K562 (cell line): Measurements from ENCODE around the gene EFCAB5. TPM values are rescaled to one million over a fixed set of nuclear protein-coding genes. Genes with fewer than 3 reads are reported as not detected.

ENCODE experiments used
- ATAC-seq: fragments of 200-7000 bp; cut with Tn5 transposase; 3 replicates; pipeline ENCODE4 v1.9.1; 2020; ENCODE audit warnings: moderate library complexity
- BruUV-seq: library from RNA; stranded (reverse); fragments of 400-500 nt; replicated peaks from 2 replicates; lab custom pipeline; 2021; lab: Mats Ljungman, UMichigan
- CTCF ChIA-PET: fragments of 300-600 bp; formaldehyde crosslinking; extraction: SDS; loops from one replicate; lab custom pipeline; 2021; ENCODE audit warnings: low intra/inter-chr PET ratio; lab: Yijun Ruan, JAX
- POLR2A ChIA-PET: fragments of 300-600, 350-650 bp; sonication (Branson Sonifier 250); formaldehyde crosslinking; extraction: SDS; loops from one replicate; lab custom pipeline; 2021; ENCODE audit warnings: antibody characterized with exemption, inconsistent platforms; lab: Yijun Ruan, JAX
- DNase-seq, 4 experiments: peaks; one replicate each; pipeline versions ENCODE4 v3.0.0 to v3.0.0-alpha.2; 2011 to 2018; ENCODE audit warnings: low spot score in 3 of 4, mixed read lengths in 3 of 4; ENCODE audit errors: extremely low read depth in 1 of 4
- FAIRE-seq: peaks from 2 replicates; lab custom pipeline; 2011; peaks lifted over from hg19 to GRCh38; lab: Jason Lieb, UNC
- H2AFZ ChIP-seq: 2 replicates; pipeline ENCODE4 v1.6.0; 2011; ENCODE audit warnings: low read depth, low read length, control low read depth, inconsistent platforms
- H3K27ac ChIP-seq: fragments of 200-600 bp; 3 replicates; pipeline ENCODE4 v1.8.0; 2011; ENCODE audit warnings: low read depth, mild to moderate bottlenecking, control low read depth, inconsistent platforms, low read length, moderate library complexity, mixed read lengths; ENCODE audit errors: extremely low read depth
- H3K27me3 ChIP-seq, 2 experiments: fragments of 300-600 bp in 1 of 2; 2 replicates in 1 of 2; 3 replicates in 1 of 2; pipeline versions ENCODE4 v1.6.0 to v1.8.0; 2011; ENCODE audit warnings: inconsistent platforms in 2 of 2, low read length in 2 of 2, mild to moderate bottlenecking in 1 of 2, mixed read lengths in 1 of 2, moderate library complexity in 1 of 2; ENCODE audit not compliant: control insufficient read depth in 2 of 2, insufficient read depth in 2 of 2
- H3K36me3 ChIP-seq: fragments of 300-600 bp; 3 replicates; pipeline ENCODE4 v1.8.0; 2011; ENCODE audit warnings: mild to moderate bottlenecking, low read length, inconsistent platforms; ENCODE audit not compliant: control insufficient read depth, insufficient read depth
- H3K4me1 ChIP-seq, 2 experiments: fragments of 200-600 bp in 1 of 2; replicated peaks in 1 of 2; 2 replicates in 1 of 2; 3 replicates in 1 of 2; pipeline versions ENCODE4 v1.5.1 to v1.8.0; 2011; ENCODE audit warnings: inconsistent platforms in 2 of 2, low read length in 2 of 2, mild to moderate bottlenecking in 1 of 2, mixed read lengths in 1 of 2, moderate library complexity in 1 of 2; ENCODE audit not compliant: control insufficient read depth in 2 of 2, insufficient read depth in 2 of 2
- H3K4me2 ChIP-seq: 2 replicates; pipeline ENCODE4 v1.6.1; 2011; ENCODE audit warnings: low read length, control low read depth, inconsistent platforms, mixed read lengths; ENCODE audit not compliant: insufficient read depth
- H3K4me3 ChIP-seq: fragments of 200-600 bp; sonication (generic), shearing (Covaris generic); 2 replicates; pipeline ENCODE4 v1.5.1; 2016; ENCODE audit warnings: control low read depth, inconsistent platforms
- H3K79me2 ChIP-seq: fragments of 200-600 bp; 3 replicates; pipeline ENCODE4 v1.8.0; 2011; ENCODE audit warnings: low read length, inconsistent platforms; ENCODE audit not compliant: control insufficient read depth, insufficient read depth
- H3K9ac ChIP-seq, 2 experiments: 2 replicates each; pipeline versions ENCODE4 v1.6.0 to v1.6.1; 2011; ENCODE audit warnings: low read depth in 2 of 2, low read length in 2 of 2, control low read depth in 1 of 2, inconsistent platforms in 1 of 2, mild to moderate bottlenecking in 1 of 2, mixed read lengths in 1 of 2; ENCODE audit not compliant: insufficient read depth in 1 of 2
- H3K9me1 ChIP-seq: one replicate; pipeline ENCODE4 v1.6.0; 2011; ENCODE audit warnings: inconsistent platforms, mild to moderate bottlenecking, low read length, moderate library complexity; ENCODE audit not compliant: control insufficient read depth, insufficient read depth
- H3K9me3 ChIP-seq: replicated peaks from 2 replicates; pipeline ENCODE4 v1.5.1; 2011; ENCODE audit warnings: low read depth, low read length, inconsistent platforms; ENCODE audit not compliant: control insufficient read depth, insufficient read depth
- H4K20me1 ChIP-seq: replicated peaks from 2 replicates; pipeline ENCODE4 v1.6.1; 2011; ENCODE audit warnings: low read length, inconsistent platforms, mixed read lengths; ENCODE audit not compliant: control insufficient read depth, insufficient read depth
- CEBPZ ChIP-seq: fragments of 150-350 bp; IDR thresholded peaks from 2 replicates; pipeline ENCODE4 v1.6.1; 2014; ENCODE audit warnings: low read depth, mild to moderate bottlenecking, low read length, borderline replicate concordance
- DMBX1 ChIP-seq: fragments of 250-450 bp; sonication (Bioruptor Pico); IDR thresholded peaks from 2 replicates; pipeline ENCODE4 v1.8.0; 2022; ENCODE audit warnings: inconsistent platforms, mild to moderate bottlenecking, moderate library complexity, borderline replicate concordance
- KDM2B ChIP-seq: fragments of 250-450 bp; sonication (Bioruptor Pico); IDR thresholded peaks from 2 replicates; pipeline ENCODE4 v1.8.0; 2021; ENCODE audit warnings: mild to moderate bottlenecking, moderate library complexity
- MAFF ChIP-seq: IDR thresholded peaks from 2 replicates; pipeline ENCODE4 v1.6.1; 2012; ENCODE audit warnings: low read length, improper control_type of control experiment
- RFX7 ChIP-seq: fragments of 250-450 bp; sonication (Bioruptor Pico); IDR thresholded peaks from 2 replicates; pipeline ENCODE4 v1.5.1; 2021; ENCODE audit warnings: mild to moderate bottlenecking
- SMARCA4 ChIP-seq: fragments of 450-650 bp; IDR thresholded peaks from 2 replicates; pipeline ENCODE4 v1.6.1; 2016
- ZFP30 ChIP-seq: fragments of 250-450 bp; sonication (Bioruptor Pico); IDR thresholded peaks from 2 replicates; pipeline ENCODE4 v1.8.0; 2022; ENCODE audit warnings: moderate library complexity, mild to moderate bottlenecking, inconsistent platforms, borderline replicate concordance
- ZNF197 ChIP-seq: fragments of 200-800 bp; sonication (Bioruptor generic); IDR thresholded peaks from 2 replicates; pipeline ENCODE4 v1.6.1; 2016; ENCODE audit warnings: low read depth, missing genetic modification characterization, missing compliant biosample characterization
- ZNF23 ChIP-seq: fragments of 250-450 bp; sonication (Bioruptor Pico); IDR thresholded peaks from 2 replicates; pipeline ENCODE4 v1.4.0; 2020; ENCODE audit warnings: mild to moderate bottlenecking
- ZNF311 ChIP-seq: fragments of 250-450 bp; sonication (Bioruptor Pico); IDR thresholded peaks from 2 replicates; pipeline ENCODE4 v1.4.0; 2020; ENCODE audit warnings: mild to moderate bottlenecking, moderate library complexity
- ZNF589 ChIP-seq: fragments of 200-800 bp; sonication (Bioruptor generic); IDR thresholded peaks from 2 replicates; pipeline ENCODE4 v1.6.1; 2016; ENCODE audit warnings: low read depth, missing genetic modification characterization, missing compliant biosample characterization
- ZNF75A ChIP-seq: fragments of 450-650 bp; formaldehyde crosslinking; IDR thresholded peaks from 2 replicates; pipeline ENCODE4 v1.4.0; 2020; ENCODE audit warnings: mild to moderate bottlenecking
- ZNF830 ChIP-seq: fragments of 250-450 bp; sonication (Bioruptor Pico); IDR thresholded peaks from 2 replicates; pipeline ENCODE4 v1.5.0; 2021; ENCODE audit warnings: mild to moderate bottlenecking
- WGBS: fragments of 100-300 bp; shearing (Covaris generic); methylation state at CpG from one replicate; pipeline ENCODE4 v1.1.6; 2016; ENCODE audit warnings: low coverage, mixed read lengths; ENCODE audit not compliant: insufficient coverage; ENCODE audit errors: missing lambda C conversion rate; 5-methylcytosine and 5-hydroxymethylcytosine counted together
- in situ Hi-C: fragments of 300-500 bp; cut with MboI; formaldehyde crosslinking; loops from 4 replicates; pipeline ENCODE4 v1.15.0; 2018; ENCODE audit warnings: inconsistent platforms, mixed read lengths
- intact Hi-C: fragments of 100-400 bp; cut with micrococcal nuclease; formaldehyde crosslinking; loops from 2 replicates; pipeline ENCODE4 v1.14.2; 2022
- polyA plus RNA-seq, 8 experiments: library from polyadenylated mRNA; depleted of rRNA in 4 of 8; stranded (reverse) in 5 of 8; unstranded in 3 of 8; fragments of >200 nt; fragmentation: Nextera tagmentation in 2 of 8; fragmentation: Illumina TruSeq in 1 of 8; extraction: Ambion mirVana in 2 of 8; extraction: Trizol in 1 of 8; gene quantifications; 2 replicates each; pipeline versions ENCODE4 v1.2.1 to v1.2.3, GENCODE V29; 2011 to 2014; ENCODE audit warnings: inconsistent platforms in 1 of 8, missing spikeins in 1 of 8
- total RNA-seq, 7 experiments: library from RNA; depleted of rRNA in 6 of 7; stranded (reverse); fragments of >200 nt in 6 of 7; fragmentation: Illumina TruSeq in 2 of 7; extraction: Trizol in 2 of 7; gene quantifications; 2 replicates each; pipeline versions ENCODE4 v1.2.1 to v1.2.3, GENCODE V29; 2011 to 2021; ENCODE audit warnings: low replicate concordance in 1 of 7
- TF ChIP-seq, protein P1 (sequence below): fragments of 250-450 bp; sonication (Bioruptor Pico); IDR thresholded peaks from 2 replicates; pipeline ENCODE4 v1.8.0; 2021; ENCODE audit warnings: moderate library complexity, mild to moderate bottlenecking, inconsistent platforms
- TF ChIP-seq, protein P2 (sequence below): IDR thresholded peaks from 2 replicates; pipeline ENCODE4 v1.6.1; 2011; ENCODE audit warnings: borderline replicate concordance, low read depth, mild to moderate bottlenecking, moderate library complexity, low read length; ENCODE audit not compliant: insufficient read depth, poor library complexity, severe bottlenecking

The EFCAB5 gene
- total and polyA plus RNA-seq, 9 of the 15 experiments (the other 6 are each of a cell fraction or from before 2014, with no cell fraction given) = 0.06 to 0.11 TPM; not detected in 7

DNA sequence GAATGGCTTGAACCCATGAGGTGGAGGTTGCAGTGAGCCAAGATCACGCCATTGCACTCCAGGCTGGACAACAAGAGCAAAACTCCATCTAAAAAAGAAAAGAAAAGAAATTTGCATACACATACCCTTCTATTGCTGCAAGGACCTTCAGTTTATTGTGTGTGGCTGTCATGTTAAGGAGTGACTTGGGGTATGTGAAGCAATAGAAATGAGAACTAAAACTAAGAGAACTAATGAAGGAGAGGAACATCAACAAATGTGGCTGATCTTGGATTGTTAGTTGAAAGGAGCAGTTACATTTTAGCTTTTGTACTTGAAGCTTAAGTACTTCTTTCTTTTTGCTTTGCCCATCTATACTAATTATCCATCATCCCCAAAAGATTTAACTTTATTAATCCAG is 162.5 kb downstream of the EFCAB5 start:
- in situ Hi-C loops = loop anchor here (10.0 kb wide), 1 partner anchor 611 kb away; no protein-coding TSS in a partner anchor
- ATAC-seq (no peak), FAIRE-seq (no peak)
- H3K9me3 ChIP-seq = no peaks in the 10 kb centered on the region
- H3K79me2 ChIP-seq = no peaks in the 10 kb centered on the region
- no peaks in the 10 kb centered on the region for H4K20me1 ChIP-seq
- H2AFZ ChIP-seq = no peak overlapping the region
- no peaks in the 10 kb centered on the region for H3K36me3 ChIP-seq
- 15% methylated on average over 1 of the region's 1 CpG for WGBS
- no peaks in the 10 kb centered on the region for H3K9me1 ChIP-seq
- ChIA-PET CTCF (interaction anchor here (0.7 to 2.2 kb wide), 3 partner anchors 11 to 233 kb away, joined by 3 to 27 read pairs (median 6); no protein-coding TSS in a partner anchor), POLR2A (interaction anchor here (0.6 to 1.6 kb wide), 8 partner anchors 8 to 273 kb away, joined by 3 to 14 read pairs (median 4); no protein-coding TSS in a partner anchor)
- no peak overlapping the region for H3K27ac ChIP-seq
- no peak overlapping the region for H3K4me2 ChIP-seq
- H3K4me1 ChIP-seq = peaks cover 5% of the 10 kb centered on the region in 2 experiments; a peak in 3 of 5 replicates
- H3K27me3 ChIP-seq = no peaks in the 10 kb centered on the region; a peak in 1 of 5 replicates
- intact Hi-C loops = loop anchor here (1.0 to 10.0 kb wide), 3 partner anchors 101 to 232 kb away; no protein-coding TSS in a partner anchor
- no TSS peak for BruUV-seq
- H3K4me3 ChIP-seq = no peak overlapping the region
- TF ChIP-seq, protein P1, sequence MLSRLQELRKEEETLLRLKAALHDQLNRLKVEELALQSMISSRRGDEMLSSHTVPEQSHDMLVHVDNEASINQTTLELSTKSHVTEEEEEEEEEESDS (CRISPR knock-in tag) = no peak
- TF ChIP-seq SMARCA4 (no peak), ZNF197 (CRISPR knock-in tag) (no peak), ZNF311 (CRISPR knock-in tag) (no peak), KDM2B (CRISPR knock-in tag) (no peak), ZNF75A (CRISPR knock-in tag) (no peak), MAFF (no peak), ZNF589 (no peak), ZNF830 (CRISPR knock-in tag) (no peak), RFX7 (CRISPR knock-in tag) (no peak), DMBX1 (CRISPR knock-in tag) (no peak), ZNF23 (CRISPR knock-in tag) (no peak), CEBPZ (no peak), ZFP30 (no peak)
- TF ChIP-seq, protein P2, sequence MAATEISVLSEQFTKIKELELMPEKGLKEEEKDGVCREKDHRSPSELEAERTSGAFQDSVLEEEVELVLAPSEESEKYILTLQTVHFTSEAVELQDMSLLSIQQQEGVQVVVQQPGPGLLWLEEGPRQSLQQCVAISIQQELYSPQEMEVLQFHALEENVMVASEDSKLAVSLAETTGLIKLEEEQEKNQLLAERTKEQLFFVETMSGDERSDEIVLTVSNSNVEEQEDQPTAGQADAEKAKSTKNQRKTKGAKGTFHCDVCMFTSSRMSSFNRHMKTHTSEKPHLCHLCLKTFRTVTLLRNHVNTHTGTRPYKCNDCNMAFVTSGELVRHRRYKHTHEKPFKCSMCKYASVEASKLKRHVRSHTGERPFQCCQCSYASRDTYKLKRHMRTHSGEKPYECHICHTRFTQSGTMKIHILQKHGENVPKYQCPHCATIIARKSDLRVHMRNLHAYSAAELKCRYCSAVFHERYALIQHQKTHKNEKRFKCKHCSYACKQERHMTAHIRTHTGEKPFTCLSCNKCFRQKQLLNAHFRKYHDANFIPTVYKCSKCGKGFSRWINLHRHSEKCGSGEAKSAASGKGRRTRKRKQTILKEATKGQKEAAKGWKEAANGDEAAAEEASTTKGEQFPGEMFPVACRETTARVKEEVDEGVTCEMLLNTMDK = no peak
- TF ChIP-seq, all 486 proteins: peak for 0
- DNase-seq = no peak
- no peak overlapping the region for H3K9ac ChIP-seq
